Uterus (tissue), 4 donors: ENCODE data around the gene GIGYF2. TPM values are rescaled to one million over a fixed set of nuclear protein-coding genes. Genes with fewer than 3 reads are reported as not detected.

Source experiments
- DNase-seq, 2 donors: peaks; one replicate each; pipeline ENCODE4 v3.0.0-alpha.2; 2019 to 2020
- H3K27ac ChIP-seq, 2 donors: fragments of 200-600 bp; sonication (generic); 1 replicate in 1 of 2; 2 replicates in 1 of 2; pipeline ENCODE4 v1.5.1; 2016 to 2018
- H3K27me3 ChIP-seq, 2 donors: fragments of 200-600 bp; sonication (generic); one replicate each; pipeline ENCODE4 v1.5.1; 2018 to 2019; ENCODE audit warnings: control low read depth in 1 of 2
- H3K36me3 ChIP-seq, 2 donors: fragments of 200-600 bp; sonication (generic); one replicate each; pipeline ENCODE4 v1.5.1; 2019; ENCODE audit warnings: control low read depth in 1 of 2
- H3K4me1 ChIP-seq, 2 donors: fragments of 200-600 bp; sonication (generic); one replicate each; pipeline ENCODE4 v1.5.1; 2018 to 2019; ENCODE audit warnings: control low read depth in 1 of 2
- H3K4me3 ChIP-seq, 2 donors: fragments of 200-600 bp; sonication (generic); 1 replicate in 1 of 2; 2 replicates in 1 of 2; pipeline ENCODE4 v1.5.1; 2018 to 2019; ENCODE audit warnings: mild to moderate bottlenecking in 1 of 2
- H3K9me3 ChIP-seq, 2 donors: fragments of 200-600 bp; sonication (generic); one replicate each; pipeline ENCODE4 v1.5.1; 2019; ENCODE audit warnings: control low read depth in 1 of 2
- POLR2A ChIP-seq, 2 donors: fragments of 450-650 bp; IDR thresholded peaks; one replicate each; pipeline ENCODE4 v1.6.1; 2016; ENCODE audit warnings: antibody characterized with exemption in 2 of 2, mild to moderate bottlenecking in 1 of 2, moderate library complexity in 1 of 2
- intact Hi-C: fragments of 100-400 bp; cut with DNase I; formaldehyde crosslinking; loops from one replicate; pipeline ENCODE4 v1.15.1; 2023; ENCODE audit warnings: low total_unique reads
- total RNA-seq, 4 donors: library from RNA; depleted of rRNA in 3 of 4; stranded (reverse); fragments of >200 nt in 3 of 4; gene quantifications; one replicate each; pipeline versions ENCODE4 v1.1.0 to v1.2.4, GENCODE V29; 2014 to 2023
- TF ChIP-seq, protein P1 (sequence below), 4 experiments: fragments of 200-600 bp in 2 of 4; fragments of 450-650 bp in 2 of 4; sonication (generic) in 2 of 4; IDR thresholded peaks; one replicate each; pipeline ENCODE4 v1.5.1; 2016 to 2019; ENCODE audit warnings: antibody characterized with exemption in 4 of 4, mild to moderate bottlenecking in 2 of 4, moderate library complexity in 1 of 4
- donor health status: DM: yes; HTN: yes; CAD: no.

Gene GIGYF2
- total RNA-seq, 4 donors from 2014 or later: 16.5 to 125 (median 97.3) TPM

DNA sequence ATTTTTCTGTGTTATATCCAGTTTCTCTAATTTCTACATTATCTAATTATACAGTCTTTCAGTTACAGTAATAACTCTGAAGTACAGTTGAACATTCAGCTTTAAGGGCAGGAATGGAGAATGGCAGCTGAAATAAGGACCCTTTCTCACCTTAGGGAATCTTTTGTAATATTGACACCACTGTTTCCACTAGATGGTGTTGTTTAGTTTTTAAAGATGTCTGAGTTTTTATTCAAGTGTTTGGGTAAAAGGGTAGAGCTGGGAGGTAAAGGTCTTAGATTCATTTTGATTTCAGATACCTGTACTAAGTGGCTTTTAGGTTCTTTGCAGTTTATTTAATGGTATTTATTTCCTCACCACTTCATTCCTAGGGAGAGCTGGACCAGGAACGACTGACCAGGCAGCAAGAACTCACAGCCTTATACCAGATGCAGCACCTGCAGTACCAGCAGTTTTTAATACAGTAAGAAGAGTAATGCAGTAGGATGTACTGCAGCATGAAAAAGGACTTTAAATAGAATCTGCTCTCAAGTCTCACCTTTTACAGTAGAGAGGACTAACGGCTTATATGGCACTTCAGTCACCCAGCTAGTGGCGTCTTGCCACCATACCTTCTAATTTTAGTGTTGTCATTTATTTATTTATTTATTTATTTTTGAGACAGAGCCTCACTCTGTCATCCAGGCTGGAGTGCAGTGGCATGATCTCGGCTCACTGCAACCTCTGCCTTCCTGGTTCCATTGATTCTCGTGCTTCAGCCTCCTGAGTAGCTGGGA, 112.4 kb downstream of the GIGYF2 start:
- intact Hi-C loops: no loop called here
- Histone ChIP-seq H3K4me1 (no peaks in the 10 kb centered on the region), H3K36me3 (no peaks in the 10 kb centered on the region)

GRCh38 chr2:232810444-232810843, 113.3 kb downstream of the GIGYF2 start:
- no peak overlapping the region for H3K4me3 ChIP-seq
- H3K36me3 ChIP-seq: no peaks in the 10 kb centered on the region
- H3K4me1 ChIP-seq: no peaks in the 10 kb centered on the region
- no peak for DNase-seq
- no peak overlapping the region for H3K27ac ChIP-seq
- intact Hi-C loops: no loop called here
- TF ChIP-seq POLR2A (IDR thresholded peaks at IDR 0.05): no peak
- TF ChIP-seq, protein P1, sequence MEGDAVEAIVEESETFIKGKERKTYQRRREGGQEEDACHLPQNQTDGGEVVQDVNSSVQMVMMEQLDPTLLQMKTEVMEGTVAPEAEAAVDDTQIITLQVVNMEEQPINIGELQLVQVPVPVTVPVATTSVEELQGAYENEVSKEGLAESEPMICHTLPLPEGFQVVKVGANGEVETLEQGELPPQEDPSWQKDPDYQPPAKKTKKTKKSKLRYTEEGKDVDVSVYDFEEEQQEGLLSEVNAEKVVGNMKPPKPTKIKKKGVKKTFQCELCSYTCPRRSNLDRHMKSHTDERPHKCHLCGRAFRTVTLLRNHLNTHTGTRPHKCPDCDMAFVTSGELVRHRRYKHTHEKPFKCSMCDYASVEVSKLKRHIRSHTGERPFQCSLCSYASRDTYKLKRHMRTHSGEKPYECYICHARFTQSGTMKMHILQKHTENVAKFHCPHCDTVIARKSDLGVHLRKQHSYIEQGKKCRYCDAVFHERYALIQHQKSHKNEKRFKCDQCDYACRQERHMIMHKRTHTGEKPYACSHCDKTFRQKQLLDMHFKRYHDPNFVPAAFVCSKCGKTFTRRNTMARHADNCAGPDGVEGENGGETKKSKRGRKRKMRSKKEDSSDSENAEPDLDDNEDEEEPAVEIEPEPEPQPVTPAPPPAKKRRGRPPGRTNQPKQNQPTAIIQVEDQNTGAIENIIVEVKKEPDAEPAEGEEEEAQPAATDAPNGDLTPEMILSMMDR (IDR thresholded peaks at IDR 0.05): no peak
- H3K27me3 ChIP-seq: no peaks in the 10 kb centered on the region
- no peaks in the 10 kb centered on the region for H3K9me3 ChIP-seq

More for the DNA sequence above, 112.4 kb downstream of the GIGYF2 start:
- TF ChIP-seq, protein P1 (IDR thresholded peaks at IDR 0.05): no peak
- no peak for TF ChIP-seq POLR2A (IDR thresholded peaks at IDR 0.05)
- no peak for DNase-seq
- no peaks in the 10 kb centered on the region for H3K9me3 ChIP-seq
- no peak overlapping the region for H3K4me3 ChIP-seq
- no peaks in the 10 kb centered on the region for H3K27me3 ChIP-seq
- H3K27ac ChIP-seq: no peak overlapping the region

- DNase-seq: no peak
- Histone ChIP-seq H3K36me3 (no peaks in the 10 kb centered on the region), H3K27me3 (no peaks in the 10 kb centered on the region), H3K4me3 (no peak overlapping the region), H3K9me3 (no peaks in the 10 kb centered on the region), H3K4me1 (no peaks in the 10 kb centered on the region), H3K27ac (no peak overlapping the region)
- TF ChIP-seq, protein P1 (IDR thresholded peaks at IDR 0.05): no peak
- no peak for TF ChIP-seq POLR2A (IDR thresholded peaks at IDR 0.05)
- intact Hi-C loops: no loop called here
Observed at GRCh38 chr2:232815569-232815968, 118.4 kb downstream of the GIGYF2 start.

- no peak for DNase-seq
- TF ChIP-seq, protein P1 (IDR thresholded peaks at IDR 0.05): no peak
- no peak for TF ChIP-seq POLR2A (IDR thresholded peaks at IDR 0.05)
- Histone ChIP-seq H3K36me3 (no peaks in the 10 kb centered on the region), H3K4me3 (no peak overlapping the region), H3K9me3 (no peaks in the 10 kb centered on the region), H3K27ac (no peak overlapping the region), H3K4me1 (no peaks in the 10 kb centered on the region), H3K27me3 (no peaks in the 10 kb centered on the region)
- intact Hi-C loops: no loop called here
Observed at GRCh38 chr2:232816657-232817056, 119.5 kb downstream of the GIGYF2 start.

- DNase-seq: no peak
- Histone ChIP-seq H3K4me3 (no peak overlapping the region), H3K27ac (no peak overlapping the region), H3K36me3 (no peaks in the 10 kb centered on the region), H3K27me3 (no peaks in the 10 kb centered on the region), H3K9me3 (no peaks in the 10 kb centered on the region), H3K4me1 (no peaks in the 10 kb centered on the region)
- intact Hi-C loops: no loop called here
- TF ChIP-seq, protein P1 (IDR thresholded peaks at IDR 0.05): no peak
- TF ChIP-seq POLR2A (IDR thresholded peaks at IDR 0.05): no peak
Observed at GRCh38 chr2:232817756-232818155, 120.6 kb downstream of the GIGYF2 start.
